GM18517 (cell line): Measurements from ENCODE around the gene UGT1A3.
"Not testable (repeated sequence)": the region's sequence is repeated elsewhere in the genome, so short reads cannot be mapped to it uniquely, and the experiment has no call there.

ENCODE experiments used
- ATAC-seq: cut with Tn5 transposase; IDR thresholded peaks from one replicate; pipeline ENCODE4 v1.9.1; 2021; ENCODE audit warnings: mild to moderate bottlenecking, moderate library complexity; ENCODE audit not compliant: unreplicated experiment

The UGT1A3 gene

GRCh38 chr2:233728723-233729301 is at the start of gene UGT1A3:
Gene UGT1A3 (plus strand): TSS chr2:233729042. CDS start chr2:233729127, 85 bp downstream.
- no peak for ATAC-seq

DNA sequence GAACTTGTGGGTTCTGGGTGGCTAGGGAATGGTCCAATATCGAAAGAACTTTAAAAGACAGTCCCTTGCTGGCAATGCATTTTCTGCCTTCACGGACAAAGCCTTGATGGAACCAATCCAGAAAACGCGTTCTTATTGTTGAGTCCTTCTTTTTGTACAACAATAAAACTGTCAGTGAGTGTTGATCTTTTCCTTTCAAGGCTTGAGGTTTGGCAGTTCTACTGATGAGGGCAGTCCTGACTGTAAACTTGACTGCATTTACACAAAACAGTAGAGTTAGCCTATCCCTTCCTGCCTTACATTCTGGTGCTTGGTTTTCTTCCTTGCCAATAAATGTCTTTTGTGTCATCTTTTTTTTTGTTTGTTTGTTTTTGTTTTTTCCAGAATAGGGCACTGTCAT is 49.6 kb upstream of the UGT1A3 start:
- no peak for ATAC-seq

DNA sequence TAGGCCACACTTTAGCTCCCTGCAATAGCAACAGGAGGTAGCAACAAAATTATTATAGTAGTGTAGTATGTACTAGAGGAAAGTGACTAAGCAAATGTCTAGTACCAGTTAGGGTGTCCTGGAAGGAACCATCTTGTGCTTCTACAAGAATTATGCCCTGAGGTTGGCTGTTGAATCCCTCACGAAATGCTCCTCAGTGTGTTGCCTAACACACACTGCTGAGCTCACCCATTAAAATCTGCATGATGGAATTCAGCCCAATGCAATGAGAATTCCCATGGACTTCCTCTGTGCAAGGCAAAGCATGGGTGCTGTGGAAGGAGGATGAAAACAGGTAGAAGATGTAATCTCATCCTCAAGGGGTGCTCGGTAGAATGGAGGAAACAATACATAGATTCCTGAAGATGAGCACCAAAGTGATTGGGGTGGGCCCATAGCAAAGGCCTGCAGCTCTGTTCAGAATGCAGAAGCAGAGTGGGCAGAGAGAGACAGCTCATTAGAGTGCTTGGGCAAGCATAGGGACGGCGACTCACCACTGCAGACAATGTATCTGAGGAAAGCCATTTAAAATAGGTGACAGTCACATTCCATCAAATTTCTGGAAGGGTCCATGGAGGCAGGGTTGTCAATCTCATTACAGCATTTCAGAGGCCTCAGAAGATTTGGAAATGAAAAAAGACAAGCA is 48.3 kb upstream of the UGT1A3 start:
- ATAC-seq = no peak

DNA sequence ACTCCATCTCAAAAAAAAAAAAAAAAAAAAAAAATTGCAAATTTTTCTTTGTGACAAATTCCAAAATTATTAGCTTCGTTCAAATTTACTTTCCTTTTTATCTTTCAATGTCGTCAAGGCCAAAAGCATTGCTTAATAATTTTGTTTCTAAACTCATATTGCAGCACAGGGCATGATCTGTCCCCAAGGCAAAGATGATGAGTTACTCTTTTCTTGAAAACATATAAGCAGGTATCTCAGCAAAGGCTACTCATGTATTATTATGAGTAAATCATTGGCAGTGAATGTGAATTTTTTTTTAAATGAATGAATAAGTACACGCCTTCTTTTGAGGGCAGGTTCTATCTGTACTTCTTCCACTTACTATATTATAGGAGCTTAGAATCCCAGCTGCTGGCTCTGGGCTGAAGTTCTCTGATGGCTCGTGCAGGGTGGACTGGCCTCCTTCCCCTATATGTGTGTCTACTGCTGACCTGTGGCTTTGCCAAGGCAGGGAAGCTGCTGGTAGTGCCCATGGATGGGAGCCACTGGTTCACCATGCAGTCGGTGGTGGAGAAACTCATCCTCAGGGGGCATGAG is 47.2 kb upstream of the UGT1A3 start, which contains the start of gene UGT1A7:
Gene UGT1A7 (plus strand): TSS at position 381 of the 579 bp plus-strand sequence. CDS start 37 bp downstream, at position 418.
- ATAC-seq = no peak

GRCh38 chr2:233684640-233685039 is 44.2 kb upstream of the UGT1A3 start:
- no peak for ATAC-seq

- ATAC-seq = no peak
These were observed 41.9 kb upstream of the UGT1A3 start for GRCh38 chr2:233686928-233687327.

DNA sequence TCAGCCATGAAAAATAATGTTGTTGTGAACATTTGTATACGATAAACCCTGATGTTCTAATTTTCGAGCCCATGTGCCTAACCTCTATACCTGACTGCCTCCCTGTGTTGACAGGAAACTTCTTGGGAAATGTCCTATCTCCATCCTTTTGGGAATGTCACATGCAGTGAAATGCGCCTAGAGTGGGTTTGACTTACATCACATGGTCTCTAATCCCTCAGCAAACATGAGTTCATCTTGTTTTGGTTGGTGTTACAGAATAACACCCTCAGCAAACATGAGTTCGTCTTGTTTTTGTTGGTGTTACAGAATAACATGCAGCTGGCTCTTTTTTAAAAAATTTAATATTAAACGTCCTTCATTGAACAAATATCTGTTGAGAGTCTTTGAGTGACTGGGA is 40.5 kb upstream of the UGT1A3 start:
- ATAC-seq = no peak

DNA sequence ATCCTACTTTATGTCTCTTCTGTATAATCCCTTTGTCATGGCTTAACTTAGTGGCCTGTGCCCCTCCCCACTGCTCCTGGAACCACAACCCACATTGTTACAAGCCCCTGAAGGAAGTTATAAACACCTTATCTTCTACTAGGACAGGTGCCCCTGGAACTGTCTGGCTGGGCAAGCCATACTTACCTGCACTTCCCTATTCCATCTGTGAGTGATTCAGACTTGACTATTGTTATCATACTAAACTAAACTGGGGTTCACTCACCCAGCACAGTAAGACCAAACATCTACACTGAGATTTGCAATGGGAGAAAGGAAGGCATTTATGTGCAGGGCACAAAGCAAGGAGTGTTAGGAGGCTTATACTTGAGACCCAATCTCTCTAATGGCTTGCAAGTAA is 39.8 kb upstream of the UGT1A3 start:
- ATAC-seq = no peak

DNA sequence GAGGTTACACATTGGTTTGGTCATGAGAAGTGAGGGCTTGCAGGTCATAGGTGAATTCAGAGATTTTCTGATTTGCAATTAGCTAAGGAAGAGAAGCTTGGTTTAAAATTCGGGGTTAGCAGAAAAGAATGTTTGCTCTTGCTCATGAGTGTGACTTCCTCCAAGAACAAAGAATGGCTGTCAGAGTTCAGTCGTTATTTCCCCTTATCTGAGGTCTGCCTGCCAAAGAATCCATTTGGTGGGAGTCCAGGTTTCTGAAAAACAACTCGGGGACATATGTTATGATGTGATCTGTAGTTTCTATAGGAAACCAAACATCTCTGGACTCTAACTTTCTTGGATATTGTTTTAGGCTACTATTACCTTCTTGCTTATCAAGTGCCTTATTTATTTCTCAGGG is 39.3 kb upstream of the UGT1A3 start:
- ATAC-seq = no peak

DNA sequence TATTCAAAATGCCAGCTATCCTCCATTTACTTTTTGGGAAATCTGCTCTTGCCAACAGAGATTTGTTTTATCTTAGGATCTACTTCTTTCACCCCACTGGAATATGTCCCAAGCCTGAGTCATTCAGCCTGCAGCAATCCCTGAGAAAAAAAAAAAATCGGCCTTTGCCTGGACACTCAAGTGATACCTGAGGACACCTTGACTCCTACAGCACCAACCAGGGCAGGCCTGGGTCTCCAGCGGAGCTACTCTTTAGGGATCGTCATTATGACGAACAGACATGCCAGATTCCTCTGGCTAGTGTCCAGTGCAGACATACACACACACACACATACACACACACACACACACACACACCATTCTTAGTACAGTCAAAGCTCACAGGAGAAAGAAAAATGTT is 38.4 kb upstream of the UGT1A3 start:
- ATAC-seq = no peak

DNA sequence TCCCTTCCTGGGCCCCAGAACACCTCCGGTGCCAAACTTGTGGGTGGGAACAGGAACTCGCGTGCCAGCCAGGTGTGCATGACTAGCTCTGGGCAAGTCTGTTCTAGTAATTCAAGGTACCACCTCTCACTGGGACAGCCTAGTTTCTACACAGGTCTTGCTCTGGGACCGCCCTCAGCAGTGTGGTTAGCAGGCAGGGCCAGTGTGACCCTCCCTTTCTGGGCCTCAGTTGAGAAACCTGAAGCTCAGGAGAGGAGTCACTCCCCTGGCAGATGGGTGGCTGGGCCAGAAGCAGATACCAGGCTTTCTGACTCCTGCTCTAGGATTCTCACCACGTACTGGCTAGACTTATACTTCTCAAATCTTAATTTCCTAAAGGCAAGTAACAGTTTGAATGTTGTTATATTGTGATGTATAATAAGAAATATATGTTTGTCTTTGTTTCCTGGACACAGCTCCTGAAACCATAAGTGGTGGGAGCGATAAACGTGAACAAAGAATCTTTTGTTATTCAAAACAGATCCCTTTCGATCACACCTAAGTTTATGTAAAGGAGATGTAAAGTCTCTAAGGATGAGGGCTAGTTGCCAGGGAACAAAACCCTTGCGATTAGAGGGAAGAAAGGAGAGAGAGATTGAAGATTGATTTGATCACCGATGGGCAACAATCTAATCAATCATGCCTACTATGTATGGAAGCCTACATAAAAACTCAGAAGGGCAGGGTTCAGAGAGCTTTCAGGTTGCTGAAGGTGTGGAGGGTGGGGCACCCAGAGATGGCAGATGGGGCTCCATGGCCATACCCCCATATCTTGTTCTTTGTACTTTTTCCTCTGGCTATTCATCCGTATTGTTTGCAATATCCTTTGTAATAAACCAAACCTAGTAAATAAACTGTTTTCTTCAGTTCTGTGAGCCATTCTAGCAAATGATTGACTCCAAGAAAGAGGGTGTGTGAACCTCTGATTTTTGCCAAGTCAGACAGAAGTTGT is 37.1 kb upstream of the UGT1A3 start:
- ATAC-seq = no peak

DNA sequence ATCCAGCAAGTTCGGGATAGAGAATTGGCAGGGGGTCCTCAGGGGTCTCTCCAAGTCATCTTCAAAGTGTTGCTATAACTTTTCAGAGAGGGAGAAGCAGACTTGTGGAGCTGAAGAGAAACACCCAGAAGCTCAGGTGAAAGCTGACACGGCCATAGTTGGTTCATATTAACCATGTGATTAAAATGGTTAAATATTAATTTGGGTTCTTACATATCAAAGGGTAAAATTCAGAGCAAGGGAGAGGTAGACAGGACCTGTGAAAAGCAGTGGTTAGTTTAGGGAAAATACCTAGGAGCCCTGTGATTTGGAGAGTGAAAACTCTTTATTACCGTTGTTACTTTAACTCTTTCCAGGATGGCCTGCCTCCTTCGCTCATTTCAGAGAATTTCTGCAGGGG is 36.2 kb upstream of the UGT1A3 start, which contains the start of gene UGT1A6:
Gene UGT1A6 (plus strand): TSS at position 243 of the 400 bp plus-strand sequence. CDS start 115 bp downstream, at position 358.
- no peak for ATAC-seq

- ATAC-seq = no peak
These were observed 34.9 kb upstream of the UGT1A3 start for GRCh38 chr2:233693963-233694362.

- ATAC-seq = no peak
These were observed 30.1 kb upstream of the UGT1A3 start for GRCh38 chr2:233698740-233699139.

DNA sequence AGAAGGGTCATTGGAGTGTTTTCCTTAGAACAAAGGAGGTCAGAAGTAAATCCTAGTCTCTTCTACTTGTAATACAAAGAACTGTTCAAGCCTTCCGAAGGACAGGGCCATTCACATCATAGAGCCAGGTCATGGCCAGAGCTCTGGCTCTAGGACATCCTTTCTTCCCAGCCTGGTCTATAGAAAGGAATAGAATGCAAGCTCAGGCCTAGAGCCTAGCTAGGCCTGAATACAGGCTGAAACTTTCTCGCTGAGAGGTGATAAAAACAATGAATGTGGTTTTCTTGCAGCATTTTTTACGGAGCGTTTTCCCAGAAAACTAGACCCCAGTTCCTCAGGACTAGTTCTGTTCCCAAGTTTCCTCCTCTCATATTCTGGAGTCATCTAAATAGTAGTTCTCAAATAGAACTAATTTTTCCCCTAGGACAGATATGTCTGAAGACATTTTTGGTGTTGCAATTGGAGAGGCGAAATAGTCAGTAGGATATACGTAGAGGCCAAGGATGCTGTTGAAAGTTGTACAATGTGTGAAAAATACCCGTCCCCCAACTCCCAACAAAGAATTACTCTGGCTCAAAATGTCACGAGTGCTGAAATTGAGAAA is 29.3 kb upstream of the UGT1A3 start:
- ATAC-seq = no peak

DNA sequence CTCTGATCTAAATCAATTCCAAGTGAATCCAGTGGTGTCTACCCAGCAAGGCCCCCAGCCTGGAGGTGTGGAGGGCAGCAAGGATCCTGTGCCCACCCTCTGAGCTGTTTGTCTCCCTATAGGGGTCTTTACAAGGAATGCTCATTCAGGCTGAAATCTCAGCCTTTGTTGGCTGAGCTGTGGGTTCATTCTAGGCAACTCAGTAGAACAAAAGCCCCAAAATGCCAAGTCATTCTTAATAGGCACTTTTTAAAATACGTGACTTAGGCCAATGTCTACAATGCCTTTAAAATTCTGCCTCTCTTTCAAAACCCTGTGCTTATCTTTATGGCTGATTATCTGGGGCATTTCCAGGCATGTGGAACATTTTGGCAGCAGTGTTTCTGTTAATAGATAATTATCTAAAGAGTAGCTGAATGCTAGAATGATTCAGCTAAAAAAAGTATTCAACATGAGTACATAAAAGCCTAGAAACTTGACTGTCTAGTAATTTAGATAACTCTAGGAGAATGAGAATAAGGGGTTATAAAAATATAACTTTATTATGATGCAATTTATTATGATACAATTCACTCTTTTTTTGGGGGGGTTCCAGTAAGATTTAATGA is 28.7 kb upstream of the UGT1A3 start:
- ATAC-seq = no peak

DNA sequence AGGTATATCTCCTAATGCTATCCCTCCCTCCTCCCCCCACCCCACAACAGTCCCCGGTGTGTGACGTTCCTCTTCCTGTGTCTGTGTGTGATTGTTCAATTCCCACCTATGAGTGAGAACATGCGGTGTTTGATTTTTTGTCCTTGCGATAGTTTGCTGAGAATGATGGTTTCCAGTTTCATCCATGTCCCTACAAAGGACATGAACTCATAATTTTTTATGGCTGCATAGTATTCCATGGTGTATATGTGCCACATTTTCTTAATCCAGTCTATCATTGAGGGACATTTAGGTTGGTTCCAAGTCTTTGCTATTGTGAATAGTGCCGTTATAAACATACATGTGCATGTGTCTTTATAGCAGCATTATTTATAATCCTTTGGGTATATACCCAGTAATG is 28.0 kb upstream of the UGT1A3 start:
- ATAC-seq = not testable (repeated sequence)

DNA sequence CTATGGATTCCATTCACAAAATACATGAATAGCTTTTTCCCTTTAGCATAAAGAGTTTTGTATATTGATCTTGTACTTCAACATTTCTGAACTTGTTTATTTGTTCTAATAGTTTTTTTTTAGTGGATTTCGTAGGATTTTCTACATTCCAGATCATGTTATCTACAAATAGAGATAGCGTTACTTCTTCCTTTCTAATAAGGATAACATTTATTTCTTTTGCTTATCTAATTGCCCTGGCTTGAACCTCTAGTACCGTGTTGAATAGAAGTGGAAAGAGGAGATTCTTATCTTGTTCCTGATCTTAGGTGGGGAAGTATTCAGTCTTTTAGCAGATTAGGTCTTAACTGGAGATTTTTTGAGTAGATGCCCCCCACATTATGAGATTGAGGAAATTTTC is 26.6 kb upstream of the UGT1A3 start:
- no peak for ATAC-seq

- no peak for ATAC-seq
These were observed 22.8 kb upstream of the UGT1A3 start for GRCh38 chr2:233705911-233706506.

GRCh38 chr2:233706720-233707119 is 22.1 kb upstream of the UGT1A3 start:
- no peak for ATAC-seq
